Uterus (tissue), 2 donors: ENCODE results near the gene OTOGL.

ENCODE experiments used
- POLR2A ChIP-seq, 2 donors: fragments of 450-650 bp; IDR thresholded peaks; one replicate each; pipeline ENCODE4 v1.6.1; 2016; ENCODE audit warnings: antibody characterized with exemption in 2 of 2, mild to moderate bottlenecking in 1 of 2, moderate library complexity in 1 of 2
- TF ChIP-seq, protein P1 (sequence below), 4 experiments: fragments of 200-600 bp in 2 of 4; fragments of 450-650 bp in 2 of 4; sonication (generic) in 2 of 4; IDR thresholded peaks; one replicate each; pipeline ENCODE4 v1.5.1; 2016 to 2019; ENCODE audit warnings: antibody characterized with exemption in 4 of 4, mild to moderate bottlenecking in 2 of 4, moderate library complexity in 1 of 4

DNA sequence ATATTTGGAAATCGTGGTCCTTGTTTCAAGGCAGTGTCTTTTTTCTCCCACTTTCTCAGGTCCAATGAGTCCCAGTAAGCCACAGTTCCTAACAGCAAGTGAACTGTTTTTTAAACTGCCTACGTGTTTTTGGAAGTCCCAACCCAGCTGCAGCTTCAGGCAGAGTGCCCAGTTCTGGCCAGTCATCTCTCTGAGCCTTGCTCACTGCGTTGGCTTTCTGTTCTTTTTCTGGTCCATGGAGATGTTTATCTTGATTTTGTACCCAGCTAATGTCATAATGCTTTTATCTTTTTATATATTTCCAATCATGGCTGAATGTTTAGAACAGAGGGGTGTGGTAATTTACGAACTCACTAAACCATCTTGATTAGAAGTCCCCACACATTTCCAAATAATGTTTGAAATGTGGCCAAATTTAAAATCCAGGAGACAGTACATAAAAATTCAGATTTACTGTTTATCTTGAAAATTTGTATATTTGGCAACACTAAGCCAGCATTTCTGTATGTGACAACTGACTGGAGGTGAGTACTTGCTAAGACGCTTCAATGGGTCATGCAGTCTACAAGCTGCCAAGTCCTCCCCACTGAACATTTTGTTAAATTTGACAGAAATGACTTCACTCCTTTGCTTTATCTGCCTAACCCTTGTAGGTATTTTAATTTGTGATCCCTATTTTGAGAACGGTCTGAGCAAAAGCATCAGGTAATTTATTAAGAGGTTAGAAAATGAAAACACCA, 46.1 kb upstream of the OTOGL start:
- TF ChIP-seq, protein P1, sequence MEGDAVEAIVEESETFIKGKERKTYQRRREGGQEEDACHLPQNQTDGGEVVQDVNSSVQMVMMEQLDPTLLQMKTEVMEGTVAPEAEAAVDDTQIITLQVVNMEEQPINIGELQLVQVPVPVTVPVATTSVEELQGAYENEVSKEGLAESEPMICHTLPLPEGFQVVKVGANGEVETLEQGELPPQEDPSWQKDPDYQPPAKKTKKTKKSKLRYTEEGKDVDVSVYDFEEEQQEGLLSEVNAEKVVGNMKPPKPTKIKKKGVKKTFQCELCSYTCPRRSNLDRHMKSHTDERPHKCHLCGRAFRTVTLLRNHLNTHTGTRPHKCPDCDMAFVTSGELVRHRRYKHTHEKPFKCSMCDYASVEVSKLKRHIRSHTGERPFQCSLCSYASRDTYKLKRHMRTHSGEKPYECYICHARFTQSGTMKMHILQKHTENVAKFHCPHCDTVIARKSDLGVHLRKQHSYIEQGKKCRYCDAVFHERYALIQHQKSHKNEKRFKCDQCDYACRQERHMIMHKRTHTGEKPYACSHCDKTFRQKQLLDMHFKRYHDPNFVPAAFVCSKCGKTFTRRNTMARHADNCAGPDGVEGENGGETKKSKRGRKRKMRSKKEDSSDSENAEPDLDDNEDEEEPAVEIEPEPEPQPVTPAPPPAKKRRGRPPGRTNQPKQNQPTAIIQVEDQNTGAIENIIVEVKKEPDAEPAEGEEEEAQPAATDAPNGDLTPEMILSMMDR (IDR thresholded peaks at IDR 0.05), result no peak
- no peak for TF ChIP-seq POLR2A (IDR thresholded peaks at IDR 0.05)
